ENCODE measurements around the gene SPRYD3. TPM values are rescaled to one million over a fixed set of nuclear protein-coding genes. Genes with fewer than 3 reads are reported as not detected.

Gene SPRYD3
- 18.5 and 24.1 TPM in 2 replicates for total RNA-seq (2014; rRNA removed)
- Bru-seq, nascent RNA: percentile 67 among the genes with signal in this experiment
- percentile 75 among the genes with signal in this experiment for BruChase-seq, experiment 1, labeled RNA remaining after a 6-hour chase
- BruChase-seq, experiment 2, labeled RNA remaining after a 2-hour chase: percentile 74 among the genes with signal in this experiment
- long read RNA-seq, transcript SPRYD3-201 (11 exons, 2,932 nt): major isoform, 82 of 112 reads
- long read RNA-seq, partial matches to known transcripts: 6 of 112 reads
- long read RNA-seq, other reads (novel, unspliced or antisense): 24 of 112 reads

DNA sequence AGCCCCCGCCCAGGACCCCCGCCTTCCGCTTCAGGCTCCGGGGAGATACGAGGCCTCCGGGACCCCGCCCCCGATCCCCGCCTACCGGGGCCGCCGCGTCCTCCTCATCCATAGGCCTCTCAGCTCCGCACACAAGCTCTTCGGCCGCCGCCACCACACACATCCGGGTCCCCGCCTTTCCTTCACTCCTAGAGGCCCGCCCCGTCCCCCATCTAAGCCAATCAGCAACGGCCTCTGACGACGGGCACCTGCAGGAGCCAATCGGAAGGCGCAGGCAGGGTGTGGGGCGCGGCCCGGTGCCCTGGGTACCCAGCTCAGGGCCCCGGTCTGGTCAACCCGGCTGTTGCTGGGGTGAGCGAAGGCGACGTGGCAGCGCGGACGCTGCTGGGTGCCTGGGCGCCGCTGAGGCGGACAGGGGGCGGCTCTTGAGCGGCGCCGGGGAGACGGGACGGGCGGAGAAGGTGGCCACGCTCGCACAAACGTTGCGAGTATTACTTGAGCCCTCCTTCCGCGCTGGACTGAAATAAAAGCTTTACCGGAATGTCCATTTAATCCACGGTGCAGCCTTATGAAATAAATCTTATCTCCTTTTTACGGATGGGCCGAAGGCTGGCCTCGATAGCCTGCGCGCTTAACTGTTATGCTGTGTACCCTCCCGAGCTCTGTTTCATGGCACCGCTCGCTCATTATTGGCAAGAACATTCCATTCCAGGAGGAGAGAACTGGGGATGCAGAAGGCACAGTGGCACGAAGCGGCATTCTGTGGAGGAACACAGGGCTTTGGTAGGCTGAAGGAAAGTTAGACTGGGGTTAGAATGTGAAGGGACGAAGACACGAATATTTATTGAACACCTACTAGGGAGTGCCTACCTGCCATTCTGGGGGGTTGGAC, at the start of gene SPRYD3:
TSS of gene SPRYD3 (minus strand) at position 165 of the 892 bp plus-strand sequence. CDS start at position 108, 57 bp downstream.
- H3K27ac ChIP-seq (ENCODE audit: low read length): peak within 1 kb of the TSS; percentile 62
- H4K20me1 ChIP-seq (ENCODE audit: low read length): no peaks in the 10 kb centered on the region
- H3K9ac ChIP-seq (ENCODE audit: low read length): peak within 1 kb of the TSS; percentile 83
- 0 out of 2 replicates have a peak, but pooled peaks cover 2% of the 10 kb centered on the region for H3K9me3 ChIP-seq (ENCODE audit: low read length)
- TF ChIP-seq EZH2 (IDR thresholded peaks at IDR 0.05; ENCODE audit: low read length, unreplicated experiment) (no peak), EZH2phosphoT487 (IDR thresholded peaks at IDR 0.05; ENCODE audit: borderline replicate concordance, low read length) (no peak)
- TF ChIP-seq, protein P1, sequence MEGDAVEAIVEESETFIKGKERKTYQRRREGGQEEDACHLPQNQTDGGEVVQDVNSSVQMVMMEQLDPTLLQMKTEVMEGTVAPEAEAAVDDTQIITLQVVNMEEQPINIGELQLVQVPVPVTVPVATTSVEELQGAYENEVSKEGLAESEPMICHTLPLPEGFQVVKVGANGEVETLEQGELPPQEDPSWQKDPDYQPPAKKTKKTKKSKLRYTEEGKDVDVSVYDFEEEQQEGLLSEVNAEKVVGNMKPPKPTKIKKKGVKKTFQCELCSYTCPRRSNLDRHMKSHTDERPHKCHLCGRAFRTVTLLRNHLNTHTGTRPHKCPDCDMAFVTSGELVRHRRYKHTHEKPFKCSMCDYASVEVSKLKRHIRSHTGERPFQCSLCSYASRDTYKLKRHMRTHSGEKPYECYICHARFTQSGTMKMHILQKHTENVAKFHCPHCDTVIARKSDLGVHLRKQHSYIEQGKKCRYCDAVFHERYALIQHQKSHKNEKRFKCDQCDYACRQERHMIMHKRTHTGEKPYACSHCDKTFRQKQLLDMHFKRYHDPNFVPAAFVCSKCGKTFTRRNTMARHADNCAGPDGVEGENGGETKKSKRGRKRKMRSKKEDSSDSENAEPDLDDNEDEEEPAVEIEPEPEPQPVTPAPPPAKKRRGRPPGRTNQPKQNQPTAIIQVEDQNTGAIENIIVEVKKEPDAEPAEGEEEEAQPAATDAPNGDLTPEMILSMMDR (conservative IDR thresholded peaks at IDR 0.05; ENCODE audit: low read depth, low read length): no peak
- ChIA-PET POLR2A (ENCODE audit: unreplicated experiment) (interaction anchor here (0.5 to 1.1 kb wide), 13 partner anchors 8 to 1286 kb away, joined by 3 to 19 read pairs (median 5); partner anchors contain the start of genes EIF4B, IGFBP6 and KRT8), CTCF (interaction anchor here (0.7 to 2.0 kb wide), 6 partner anchors 13 to 342 kb away, joined by 3 to 17 read pairs (median 11); no protein-coding TSS in a partner anchor)
- ATAC-seq (peak; percentile 96), DNase-seq (peak; percentile 97)
- H3K4me3 ChIP-seq (ENCODE audit: low read length): peak within 1 kb of the TSS; percentile 76
- no peaks in the 10 kb centered on the region for H3F3A ChIP-seq (ENCODE audit: low read length, unreplicated experiment)
- H3K79me2 ChIP-seq (ENCODE audit: low read length): peaks cover 20% of the 10 kb centered on the region
- peak within 1 kb of the TSS; percentile 88 for H3K4me2 ChIP-seq (ENCODE audit: low read length)
- TSS peak; percentile 98 for BruUV-seq (replicated peaks)
- peaks cover 16% of the 10 kb centered on the region for H3K4me1 ChIP-seq (ENCODE audit: insufficient read depth, low read length)
- no peaks in the 10 kb centered on the region for H3K27me3 ChIP-seq (ENCODE audit: low read length)
- peak within 1 kb of the TSS; percentile 95 for H2AFZ ChIP-seq (ENCODE audit: low read length)
- peaks cover 5% of the 10 kb centered on the region for H3K36me3 ChIP-seq (ENCODE audit: low read depth, low read length)
- intact Hi-C loops (cut with micrococcal nuclease): loop anchor here (1.0 kb wide), 1 partner anchor 19 kb away; no protein-coding TSS in a partner anchor
- H3K9me2 ChIP-seq (replicated peaks; ENCODE audit: low read length): no peaks in the 10 kb centered on the region

- no peak overlapping the region for H2AFZ ChIP-seq (ENCODE audit: low read length)
- CTCF ChIA-PET: no interaction called here
- intact Hi-C loops (cut with micrococcal nuclease): no loop called here
These were observed 48.0 kb upstream of the SPRYD3 start for GRCh38 chr12:53127169-53127568.

More at GRCh38 chr12:53127169-53127568, 48.0 kb upstream of the SPRYD3 start:
- Histone ChIP-seq H3K27me3 (ENCODE audit: low read length) (no peaks in the 10 kb centered on the region), H3K27ac (ENCODE audit: low read length) (no peak overlapping the region), H4K20me1 (ENCODE audit: low read length) (no peaks in the 10 kb centered on the region), H3F3A (ENCODE audit: low read length, unreplicated experiment) (no peaks in the 10 kb centered on the region), H3K4me1 (ENCODE audit: insufficient read depth, low read length) (no peaks in the 10 kb centered on the region), H3K9ac (ENCODE audit: low read length) (no peak overlapping the region), H3K36me3 (ENCODE audit: low read depth, low read length) (no peaks in the 10 kb centered on the region), H3K4me2 (ENCODE audit: low read length) (no peak overlapping the region), H3K9me2 (replicated peaks; ENCODE audit: low read length) (no peaks in the 10 kb centered on the region), H3K79me2 (ENCODE audit: low read length) (no peaks in the 10 kb centered on the region), H3K4me3 (ENCODE audit: low read length) (no peak overlapping the region), H3K9me3 (ENCODE audit: low read length) (no peaks in the 10 kb centered on the region)
- no peak for ATAC-seq
- TF ChIP-seq EZH2 (IDR thresholded peaks at IDR 0.05; ENCODE audit: low read length, unreplicated experiment) (no peak), EZH2phosphoT487 (IDR thresholded peaks at IDR 0.05; ENCODE audit: borderline replicate concordance, low read length) (no peak)
- TF ChIP-seq, protein P1 (conservative IDR thresholded peaks at IDR 0.05; ENCODE audit: low read depth, low read length): no peak
- no peak for DNase-seq
- POLR2A ChIA-PET (ENCODE audit: unreplicated experiment): no interaction called here
- no TSS peak for BruUV-seq (replicated peaks)

All from PC-3 (cell line).